GM11168 (cell line): ENCODE measurements around the gene MAOA.
"Not testable (repeated sequence)": the region's sequence is repeated elsewhere in the genome, so short reads cannot be mapped to it uniquely, and the experiment has no call there.

Experiments
- in situ Hi-C: fragments of 300-500 bp; cut with MboI; formaldehyde crosslinking; loops from one replicate; pipeline ENCODE4 v1.12.0; 2022; ENCODE audit warnings: low sequenced_read_pairs; ENCODE audit not compliant: unreplicated experiment

Gene MAOA

DNA sequence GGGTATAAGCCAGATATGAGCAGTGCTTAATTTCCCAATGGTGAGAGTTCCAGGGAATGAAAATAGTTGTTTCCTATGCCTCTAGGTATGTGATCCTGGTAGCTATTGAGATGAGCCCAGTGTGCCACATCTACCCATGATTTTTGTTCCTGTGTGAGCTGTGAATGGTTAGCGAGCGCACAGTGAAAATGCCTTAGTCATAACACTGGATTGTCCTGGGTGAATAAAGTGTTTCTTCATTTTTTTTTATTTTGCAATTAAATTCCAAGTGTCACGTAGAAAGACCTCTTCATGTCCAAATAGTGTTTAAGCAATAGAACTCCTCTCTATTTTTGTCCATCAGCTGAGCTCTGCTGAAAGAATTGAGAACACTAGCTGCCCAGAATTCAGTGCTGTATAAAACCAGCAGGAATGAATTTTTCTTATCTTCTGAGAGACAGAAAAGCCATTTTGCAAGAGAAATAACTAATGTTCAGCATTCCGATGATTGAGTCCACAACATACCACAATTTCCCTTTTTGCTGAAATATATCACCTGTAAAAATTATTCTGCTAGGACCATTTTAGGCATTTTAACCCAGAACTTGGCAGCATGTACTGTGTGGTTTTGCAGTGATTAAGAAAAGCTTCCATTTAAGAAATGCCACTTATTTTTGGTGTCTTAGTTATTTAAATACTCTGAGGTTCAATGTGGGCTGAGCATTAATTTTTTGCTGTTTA, 5.6 kb downstream of the MAOA start:
- in situ Hi-C loops, result no loop called here

GRCh38 chrX:43663173-43663572, 7.1 kb downstream of the MAOA start:
- in situ Hi-C loops, result no loop called here

DNA sequence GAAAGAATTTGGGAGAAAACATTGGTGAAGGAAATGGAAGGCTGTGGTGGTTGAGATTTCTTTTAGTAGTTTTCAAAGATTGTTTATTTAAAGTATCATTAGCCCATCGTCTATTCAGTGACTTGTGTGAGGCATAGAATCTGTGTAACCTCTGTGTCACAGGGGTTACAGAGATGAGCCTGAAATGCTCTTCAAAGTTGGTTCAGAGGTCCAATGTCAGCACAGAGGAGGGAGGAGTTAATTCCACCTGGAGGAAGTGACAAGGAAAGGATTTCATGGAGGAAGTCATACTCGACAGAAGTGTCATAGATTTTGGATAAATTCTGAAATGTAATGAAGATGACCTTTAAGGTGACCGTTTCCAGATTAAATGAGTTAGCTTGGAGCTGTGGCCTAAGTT, 8.2 kb downstream of the MAOA start:
- in situ Hi-C loops, result no loop called here

DNA sequence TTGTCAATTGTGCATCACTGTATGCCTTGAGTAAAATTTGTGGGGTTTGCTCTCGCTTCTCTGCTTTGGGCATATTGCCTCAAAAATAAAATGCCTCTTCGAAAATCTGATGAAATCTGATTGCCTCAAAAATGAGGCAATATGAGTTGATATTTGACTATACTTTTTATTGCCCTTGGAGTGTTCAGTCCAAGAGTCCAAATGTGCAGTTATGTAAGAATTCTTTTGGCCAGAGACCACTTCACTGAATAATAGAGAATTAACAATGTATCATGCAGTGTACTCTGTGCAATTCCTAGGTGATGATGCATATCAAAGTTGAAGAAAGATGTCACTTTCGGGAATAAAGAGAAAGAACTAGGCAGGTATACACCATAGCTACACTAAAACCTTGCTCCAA, 8.6 kb downstream of the MAOA start:
- in situ Hi-C loops, result no loop called here

DNA sequence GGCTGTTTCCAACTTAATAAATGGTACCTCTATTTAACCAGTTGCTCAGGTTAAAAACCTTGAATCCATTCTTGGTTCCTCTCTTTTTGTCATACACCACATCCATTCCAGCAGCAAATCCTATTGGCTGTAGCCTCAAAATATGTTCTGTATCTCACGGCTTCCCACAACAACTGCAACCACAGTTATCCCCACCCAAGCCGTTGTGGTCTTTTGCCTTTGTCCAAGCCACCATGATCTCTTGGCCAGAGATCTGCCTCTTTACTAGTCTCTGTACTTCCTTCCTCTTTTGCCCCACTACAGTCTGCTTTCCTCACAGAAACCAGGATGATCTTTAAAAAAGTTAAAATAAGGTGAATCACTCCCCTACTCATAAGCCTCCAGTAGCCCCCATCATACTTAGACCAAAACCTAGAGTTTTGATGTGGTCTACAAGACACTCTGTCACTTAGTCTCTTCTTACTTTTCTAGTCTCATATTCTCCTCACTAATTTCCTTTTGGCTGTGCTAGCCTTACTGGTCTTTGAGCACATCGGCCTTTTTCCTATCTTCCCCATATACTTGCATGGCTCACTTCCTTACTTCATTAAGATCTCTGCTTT, 10.3 kb downstream of the MAOA start:
- in situ Hi-C loops, result no loop called here

GRCh38 chrX:43675965-43676628, 20.0 kb downstream of the MAOA start:
- in situ Hi-C loops, result not testable (repeated sequence)

DNA sequence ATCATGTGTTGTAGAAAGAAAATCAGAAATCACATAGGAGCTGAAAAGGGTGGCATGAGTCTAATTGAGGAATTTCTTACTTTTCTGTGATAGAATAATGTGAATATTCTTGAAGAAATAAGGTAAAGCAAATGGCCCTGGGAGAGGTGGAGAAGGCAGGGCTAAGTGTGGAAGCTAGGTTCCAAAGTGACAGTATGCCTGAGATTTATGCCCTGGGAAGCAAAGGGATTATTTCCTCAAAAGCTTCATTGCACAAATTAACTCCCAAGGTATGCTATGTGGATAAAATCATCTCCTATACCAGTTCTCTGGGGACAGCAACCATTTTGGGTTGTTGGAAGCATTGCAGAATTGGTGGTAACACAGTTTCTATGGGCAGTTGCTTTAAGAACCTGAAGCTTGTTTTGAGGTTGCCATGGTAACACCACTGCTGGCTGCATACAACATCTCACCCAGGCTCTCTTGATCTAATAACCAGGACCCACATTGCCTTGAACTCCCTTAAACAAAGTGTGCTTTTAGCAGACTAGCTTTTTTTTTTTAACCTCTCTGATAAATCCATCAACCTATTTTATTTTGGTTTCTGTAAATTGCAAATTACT, 21.0 kb downstream of the MAOA start:
- in situ Hi-C loops, result no loop called here

DNA sequence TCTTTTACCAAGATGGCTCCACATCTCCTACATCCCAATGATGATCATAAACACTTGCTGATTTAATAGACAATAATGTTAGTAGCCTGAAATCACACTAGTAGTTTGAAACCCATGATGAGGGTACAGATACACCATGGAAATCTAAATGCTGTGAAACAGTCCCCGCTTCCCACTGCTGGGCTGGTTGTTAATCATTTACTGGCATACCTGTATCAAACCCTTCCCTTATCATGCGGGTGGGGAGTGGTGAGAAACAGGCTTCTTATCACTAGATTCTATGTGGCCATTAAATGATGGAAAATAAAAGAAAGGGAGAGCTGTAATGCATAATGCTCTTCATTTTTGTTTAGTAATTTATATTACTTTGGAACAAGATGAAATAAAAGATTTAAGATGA, 21.9 kb downstream of the MAOA start:
- in situ Hi-C loops, result no loop called here

DNA sequence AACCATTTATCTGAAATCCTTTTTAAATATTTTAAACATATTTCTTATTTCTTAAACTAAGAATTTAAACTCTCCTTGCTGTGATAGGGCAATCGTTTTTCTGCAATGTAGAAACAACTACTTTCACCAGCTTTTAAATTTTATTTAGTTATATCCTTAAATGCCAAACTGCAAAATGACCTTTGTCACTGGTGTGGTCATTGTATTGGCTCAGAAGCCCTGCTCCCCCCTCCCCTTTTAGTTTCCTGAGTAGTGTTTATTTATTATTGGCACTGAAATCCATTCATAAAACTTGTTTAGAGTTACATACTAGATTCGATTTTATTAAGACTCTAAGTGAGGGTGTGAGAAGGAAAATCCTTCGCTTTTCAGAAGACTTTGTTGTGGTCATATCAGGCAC, 23.0 kb downstream of the MAOA start:
- in situ Hi-C loops, result no loop called here

GRCh38 chrX:43679778-43680177, 23.7 kb downstream of the MAOA start:
- in situ Hi-C loops, result no loop called here

- in situ Hi-C loops, result no loop called here
These were observed 26.6 kb downstream of the MAOA start for GRCh38 chrX:43682726-43683125.

GRCh38 chrX:43685221-43685620, 29.1 kb downstream of the MAOA start:
- in situ Hi-C loops, result no loop called here

GRCh38 chrX:43688586-43688985, 32.5 kb downstream of the MAOA start:
- in situ Hi-C loops, result no loop called here

DNA sequence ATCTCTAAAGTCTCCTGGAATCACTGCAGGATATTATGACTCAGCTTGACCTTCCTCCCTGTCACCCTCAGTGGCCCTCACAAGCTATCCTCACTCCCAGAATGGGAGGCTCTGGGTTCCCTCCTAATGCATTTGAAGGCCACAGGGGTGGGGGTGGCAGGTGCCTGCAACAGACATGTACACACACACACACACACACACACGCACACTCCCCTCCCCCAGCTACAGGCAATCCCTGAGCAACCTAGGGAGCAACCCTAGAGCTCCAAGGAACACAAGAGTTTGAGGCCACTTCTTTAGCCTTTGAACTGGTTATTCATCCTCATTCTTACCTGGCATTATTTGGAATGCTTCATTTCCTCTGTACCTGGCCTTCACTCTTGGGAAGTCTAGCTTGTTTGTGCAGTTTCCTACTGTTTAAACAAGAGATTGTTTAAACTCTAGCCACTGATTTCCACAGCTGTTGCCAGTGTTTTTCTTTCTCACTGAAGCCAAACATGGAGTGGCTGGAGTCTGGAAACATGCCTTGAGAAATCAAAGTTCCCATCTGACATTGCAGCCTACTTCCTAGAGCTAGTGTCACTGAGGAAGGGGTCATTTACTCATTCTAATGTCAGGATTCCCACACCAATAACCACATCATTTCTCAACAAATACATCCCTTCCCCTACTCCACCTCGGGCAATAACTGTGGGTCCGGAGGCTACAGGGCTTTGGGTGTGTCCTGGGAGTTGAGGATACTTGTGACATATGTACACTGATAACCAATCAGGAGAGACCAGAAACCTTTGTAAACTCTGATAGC, 37.7 kb downstream of the MAOA start:
- in situ Hi-C loops, result no loop called here

DNA sequence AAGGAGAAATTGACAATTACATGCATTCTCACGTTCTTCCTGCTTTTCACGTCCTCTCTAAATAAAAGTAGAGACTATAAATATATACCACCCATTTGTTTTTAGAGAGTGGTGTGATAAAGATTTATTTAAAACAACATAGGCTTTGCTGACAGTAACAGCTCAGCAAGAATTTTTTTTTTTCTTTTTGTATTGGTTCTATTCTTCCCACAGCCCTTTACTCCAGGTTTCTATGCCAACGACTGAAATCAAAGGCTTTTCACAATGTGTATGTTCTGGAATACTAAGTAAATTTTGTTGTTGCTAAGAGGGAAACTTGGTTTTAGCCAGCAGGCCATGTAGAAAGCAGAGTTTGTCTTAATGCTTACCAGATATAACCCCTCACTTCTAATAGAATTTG, 43.4 kb downstream of the MAOA start:
- in situ Hi-C loops, result no loop called here

GRCh38 chrX:43702079-43702524, 46.0 kb downstream of the MAOA start:
- in situ Hi-C loops, result no loop called here

DNA sequence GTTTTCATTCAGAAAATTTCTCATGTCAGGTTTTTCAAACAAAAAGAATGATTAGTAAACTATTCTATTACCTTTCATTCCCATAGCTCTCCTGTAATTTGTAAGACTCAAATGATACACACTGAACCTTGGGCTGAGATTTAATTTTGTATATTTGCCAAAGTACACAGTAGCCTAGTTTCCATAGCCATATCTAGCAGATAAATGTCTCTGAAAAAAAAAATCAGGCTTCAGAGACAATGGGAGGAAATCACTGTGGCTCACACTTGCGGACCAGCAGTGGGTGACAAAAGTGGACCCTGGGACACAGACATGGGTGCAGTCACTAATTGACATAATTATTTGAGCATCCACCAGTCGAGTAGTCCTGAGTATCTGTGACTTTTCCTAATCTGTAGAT, 46.6 kb downstream of the MAOA start:
- in situ Hi-C loops, result no loop called here

- in situ Hi-C loops, result no loop called here
These were observed 47.2 kb downstream of the MAOA start for GRCh38 chrX:43703211-43703791.

DNA sequence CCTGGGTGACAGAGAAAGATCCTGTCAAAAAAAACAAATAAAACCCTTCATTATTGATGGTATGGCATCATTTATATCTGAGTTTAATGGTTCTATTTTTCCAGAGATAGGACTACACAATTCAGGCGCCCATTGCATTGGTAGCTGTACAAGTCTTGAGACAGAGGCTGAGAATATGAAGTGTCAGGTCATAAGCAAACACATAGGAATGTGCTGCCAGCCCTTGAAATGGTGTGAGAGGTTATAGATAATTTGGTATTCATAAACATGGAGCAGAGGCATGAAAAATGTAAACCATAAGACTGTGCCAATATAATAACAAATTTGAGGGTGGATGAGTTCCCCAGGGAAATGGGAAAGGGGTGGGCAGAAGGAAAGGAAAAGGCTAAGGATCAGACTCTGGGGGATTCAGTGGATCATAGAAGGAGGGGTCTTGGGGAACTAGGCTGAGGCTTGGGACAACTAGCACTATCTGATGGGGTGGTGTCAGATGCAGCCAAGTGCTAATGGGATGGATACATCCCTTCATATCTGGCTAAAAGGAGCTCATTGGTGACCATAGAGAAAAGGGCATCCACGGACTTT, 50.8 kb downstream of the MAOA start:
- in situ Hi-C loops, result no loop called here
